ENCODE results near the gene CDKAL1.

GRCh38 chr6:21098744-21099143 lies 564.5 kb downstream of the CDKAL1 start:
- TF ChIP-seq POLR2A (IDR thresholded peaks at IDR 0.05) (no peak), POLR2AphosphoS5 (IDR thresholded peaks at IDR 0.05) (no peak)
